ENCODE data around the gene LTN1. TPM values are rescaled to one million over a fixed set of nuclear protein-coding genes. Genes with fewer than 3 reads are reported as not detected.

Gene LTN1
- total RNA-seq, 1 donor from 2014 or later: 14.9 TPM

Other genes with a start within 250 kb of the LTN1 start
- gene RWDD2B, start 26.5 kb upstream of the LTN1 start, total RNA-seq: 14.4 TPM
- gene USP16, start 31.8 kb upstream of the LTN1 start, total RNA-seq: 21.7 TPM
- 105 TPM for gene CCT8, start 80.8 kb upstream of the LTN1 start, total RNA-seq
- gene MAP3K7CL, start 137.8 kb upstream of the LTN1 start, total RNA-seq: 3.1 TPM